Activated T-cell treated with anti-CD3 and anti-CD28 coated beads, Interleukin-2, amount 50 U/mL, for 48 hours (primary cell): Measurements from ENCODE around the gene SMIM8.

ENCODE experiments used
- DNase-seq, 2 experiments: peaks; one replicate each; pipeline ENCODE4 v3.0.0-alpha.2; 2020

The SMIM8 gene

DNA sequence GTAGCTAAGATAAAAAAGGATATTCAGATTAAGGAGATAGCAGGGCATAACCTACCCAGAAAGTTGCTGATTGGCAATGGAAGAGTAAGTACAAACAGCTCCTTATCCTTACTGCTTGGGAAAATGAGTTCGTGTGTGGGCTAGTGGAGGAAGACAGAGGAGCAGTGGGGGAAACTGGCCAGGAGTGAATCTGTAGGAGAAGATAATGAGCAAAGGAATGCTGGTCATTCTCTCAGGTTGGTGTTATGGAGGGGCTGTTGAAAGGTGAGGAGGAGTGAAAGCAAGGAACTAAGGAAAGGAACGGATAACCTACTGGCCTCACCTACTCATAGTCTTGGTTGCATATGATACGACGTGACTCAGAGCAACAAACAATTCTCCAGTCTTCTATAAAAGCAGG is 14.0 kb downstream of the SMIM8 start:
- no peak for DNase-seq

GRCh38 chr6:87340230-87340629 is 17.8 kb downstream of the SMIM8 start:
- no peak for DNase-seq

DNA sequence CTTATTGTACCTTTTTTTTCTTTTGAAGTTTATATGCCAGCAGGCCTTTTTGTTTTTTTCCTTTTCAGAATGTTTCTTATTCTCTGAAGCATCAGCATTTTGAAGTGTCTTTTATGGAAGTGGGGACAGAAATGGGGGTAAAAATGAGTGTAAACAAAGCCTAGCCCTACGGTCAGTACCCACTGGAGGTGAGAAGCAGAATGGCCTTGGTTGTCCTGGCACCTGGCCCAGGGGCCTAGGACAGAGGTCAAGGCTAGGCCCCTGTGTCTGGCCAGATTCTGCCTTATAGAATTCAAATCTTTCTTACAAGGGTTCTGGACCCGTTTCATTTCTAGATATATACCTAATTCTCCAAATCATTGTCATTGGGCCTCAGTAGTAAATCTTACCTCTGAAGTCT is 18.8 kb downstream of the SMIM8 start:
- no peak for DNase-seq

DNA sequence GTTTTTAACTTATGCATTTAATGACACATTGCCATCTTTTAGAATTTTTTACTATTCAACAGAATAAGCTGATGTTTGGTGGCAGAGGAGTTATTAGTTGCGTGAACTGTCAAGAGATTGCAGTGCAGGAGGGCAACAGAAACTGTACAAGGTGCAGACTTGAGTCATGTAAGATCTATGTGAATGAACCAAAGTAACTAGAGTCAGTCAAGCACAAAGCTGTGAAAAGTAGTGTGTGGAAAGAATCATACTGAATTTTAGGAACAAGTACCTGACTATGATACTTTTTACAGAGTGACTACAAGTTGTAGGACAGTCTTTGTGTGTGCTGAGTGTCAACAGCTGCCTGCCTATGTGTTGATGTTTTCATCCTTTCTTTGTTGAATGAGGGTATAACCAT is 19.5 kb downstream of the SMIM8 start:
- no peak for DNase-seq

DNA sequence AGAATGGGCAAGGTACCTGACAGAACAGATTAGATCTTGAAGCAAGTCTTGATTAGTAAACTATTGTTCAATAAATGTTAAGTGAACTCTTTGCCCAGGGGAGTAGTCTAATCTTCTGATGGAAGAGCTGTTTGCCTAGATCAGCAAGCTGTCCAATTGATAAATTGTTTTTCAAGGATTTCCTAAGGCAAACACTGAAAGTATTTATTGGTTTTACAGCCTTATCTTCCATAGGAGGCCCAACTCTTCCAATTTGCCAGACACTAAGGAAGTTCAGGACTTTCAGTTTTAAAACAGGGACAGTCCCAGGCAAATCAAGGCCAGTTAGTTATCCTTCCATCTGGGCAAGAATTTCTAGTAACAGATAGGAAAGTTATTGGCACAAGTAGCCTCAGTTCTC is 20.4 kb downstream of the SMIM8 start:
- no peak for DNase-seq

GRCh38 chr6:87344731-87345130 is 22.3 kb downstream of the SMIM8 start, which contains the start of gene C6orf163:
TSS of gene C6orf163 (plus strand) at chr6:87344813. CDS start at chr6:87345100, 287 bp downstream.
- no peak for DNase-seq

- DNase-seq, result no peak
These were observed 24.3 kb downstream of the SMIM8 start for GRCh38 chr6:87346700-87347099.

- DNase-seq, result no peak
These were observed 27.5 kb downstream of the SMIM8 start for GRCh38 chr6:87349896-87350295.

GRCh38 chr6:87350516-87350915 is 28.1 kb downstream of the SMIM8 start:
- no peak for DNase-seq

GRCh38 chr6:87351583-87351982 is 29.2 kb downstream of the SMIM8 start:
- DNase-seq, result no peak

DNA sequence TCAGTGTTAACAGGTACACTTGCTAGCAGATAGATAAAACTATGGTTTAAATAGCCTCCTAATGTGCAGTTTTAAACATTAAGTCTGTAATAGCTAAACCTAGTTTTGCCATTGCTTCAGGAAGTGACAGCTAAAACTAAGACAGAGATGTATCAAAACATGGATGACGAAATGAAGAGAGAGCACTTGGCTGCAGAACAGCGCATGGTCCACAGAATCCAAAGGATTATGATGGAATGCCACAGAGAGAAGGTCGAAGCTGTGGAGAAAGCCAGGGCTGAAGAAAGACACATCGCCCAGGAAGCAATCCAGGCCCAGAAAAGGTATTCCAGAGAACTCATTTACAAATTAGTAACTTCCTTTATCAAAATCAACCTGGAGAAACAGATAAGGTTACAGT is 33.8 kb downstream of the SMIM8 start:
- no peak for DNase-seq

GRCh38 chr6:87357479-87358196 is 35.2 kb downstream of the SMIM8 start:
- no peak for DNase-seq

GRCh38 chr6:87364602-87365252 is 42.3 kb downstream of the SMIM8 start:
- no peak for DNase-seq

DNA sequence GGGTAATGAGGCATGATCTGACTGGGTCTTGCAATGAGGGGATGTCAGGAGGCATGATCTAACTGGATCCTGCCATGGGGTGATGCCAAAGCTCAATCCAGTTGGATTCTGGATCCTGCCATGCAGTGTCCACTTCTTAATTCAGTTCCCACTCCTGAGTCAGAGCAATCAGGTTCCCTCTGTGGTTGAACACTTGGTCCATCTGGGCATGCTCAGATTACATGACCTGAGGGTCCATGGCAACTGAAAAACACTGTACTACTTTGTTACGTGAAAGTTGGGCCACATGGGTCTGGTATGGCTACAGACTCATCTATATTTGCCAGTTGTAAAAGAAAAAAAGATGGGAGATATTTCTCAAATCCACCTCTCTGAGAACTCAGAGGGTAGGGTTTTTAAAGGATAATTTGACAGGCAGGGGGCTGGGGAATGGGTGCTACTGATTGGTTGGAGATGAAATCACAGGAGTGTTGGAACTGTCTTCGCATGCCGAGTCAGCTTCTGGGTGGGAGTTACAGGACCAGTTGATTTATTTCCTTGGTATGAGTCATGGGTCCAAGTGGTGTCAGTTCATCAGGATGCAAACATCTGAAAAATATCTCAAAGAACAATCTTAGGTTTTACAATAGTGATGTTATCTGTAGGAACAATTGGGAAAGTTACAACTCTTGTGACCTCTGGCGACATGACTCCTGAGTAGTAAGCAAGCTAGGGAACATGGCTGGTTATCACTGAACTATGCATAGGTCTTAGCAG is 43.9 kb downstream of the SMIM8 start:
- no peak for DNase-seq

DNA sequence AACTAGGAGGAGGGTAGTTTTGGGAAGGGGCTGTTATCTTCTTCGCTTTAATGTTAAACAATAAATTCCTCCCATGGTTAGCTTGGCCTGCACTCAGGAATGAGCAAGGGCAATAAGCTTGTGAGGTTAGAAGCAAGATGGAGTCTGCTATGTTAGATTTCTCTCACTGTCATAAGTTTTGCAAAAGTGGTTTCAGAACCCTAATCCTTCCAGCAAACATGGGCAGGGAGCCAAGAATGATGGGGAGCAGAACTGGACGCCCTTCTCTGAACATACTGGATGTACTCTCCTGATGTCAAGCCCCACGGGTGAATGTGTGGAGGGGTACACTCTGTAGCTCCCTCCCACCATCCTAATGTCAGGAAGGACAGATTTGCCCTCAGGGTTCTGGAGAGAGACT is 44.5 kb downstream of the SMIM8 start:
- no peak for DNase-seq

DNA sequence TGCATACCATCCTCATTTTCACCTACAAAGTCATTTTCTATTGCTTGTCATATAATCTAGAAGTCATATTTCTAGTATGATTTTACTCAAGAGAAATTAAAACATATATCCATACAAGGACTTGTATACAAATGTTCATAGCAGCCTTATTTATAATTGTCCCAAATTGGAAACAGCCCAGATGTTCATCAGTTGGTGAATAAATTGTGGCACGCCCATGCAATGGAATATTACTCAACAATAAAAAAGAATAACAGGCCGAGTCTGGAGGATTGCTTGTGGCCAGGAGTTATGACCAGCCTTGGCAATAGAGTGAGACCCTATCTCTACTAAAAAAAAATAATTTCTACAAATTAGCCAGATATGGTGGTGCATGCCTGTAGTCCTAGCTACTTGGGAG is 51.0 kb downstream of the SMIM8 start:
- DNase-seq, result no peak

DNA sequence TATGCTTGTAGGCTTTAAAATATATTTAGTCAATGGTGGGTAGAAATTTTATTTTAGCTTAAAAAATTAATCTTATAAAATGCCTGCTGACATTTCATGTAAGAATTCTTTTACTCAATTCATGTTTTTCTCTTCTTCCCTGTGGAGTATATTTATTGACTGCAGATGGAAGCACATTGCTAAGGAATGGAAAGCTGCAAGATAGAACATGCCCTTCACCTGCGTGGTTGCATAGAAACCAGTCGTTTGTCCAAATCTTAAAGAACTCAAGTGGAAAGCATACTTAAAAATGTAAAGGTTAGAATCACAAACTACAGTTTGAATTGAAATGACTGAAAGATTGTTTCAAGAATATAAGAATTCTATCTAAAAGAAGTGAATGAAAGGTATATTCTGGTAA is 52.9 kb downstream of the SMIM8 start:
- no peak for DNase-seq

GRCh38 chr6:87376643-87377042 is 54.3 kb downstream of the SMIM8 start:
- no peak for DNase-seq

DNA sequence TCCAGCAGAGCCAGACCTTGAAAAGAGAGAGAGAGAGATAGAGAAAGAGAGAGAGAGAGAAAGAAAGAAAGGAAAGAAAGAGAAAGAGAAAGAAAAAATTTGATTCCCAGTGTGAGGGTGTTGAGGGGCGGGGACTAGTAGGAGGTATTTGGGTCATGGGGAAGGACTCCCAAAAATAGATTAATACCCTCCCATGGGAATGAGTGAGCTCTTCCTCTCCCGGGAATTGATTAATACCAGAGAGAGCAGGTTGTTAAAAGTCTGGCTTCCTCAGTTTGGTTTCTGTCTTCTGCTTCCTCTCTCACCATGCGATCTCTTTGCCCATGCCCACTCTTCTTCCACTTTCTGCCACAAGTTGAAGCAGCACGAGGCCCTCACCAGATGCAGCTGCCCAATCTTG is 56.6 kb downstream of the SMIM8 start:
- no peak for DNase-seq

DNA sequence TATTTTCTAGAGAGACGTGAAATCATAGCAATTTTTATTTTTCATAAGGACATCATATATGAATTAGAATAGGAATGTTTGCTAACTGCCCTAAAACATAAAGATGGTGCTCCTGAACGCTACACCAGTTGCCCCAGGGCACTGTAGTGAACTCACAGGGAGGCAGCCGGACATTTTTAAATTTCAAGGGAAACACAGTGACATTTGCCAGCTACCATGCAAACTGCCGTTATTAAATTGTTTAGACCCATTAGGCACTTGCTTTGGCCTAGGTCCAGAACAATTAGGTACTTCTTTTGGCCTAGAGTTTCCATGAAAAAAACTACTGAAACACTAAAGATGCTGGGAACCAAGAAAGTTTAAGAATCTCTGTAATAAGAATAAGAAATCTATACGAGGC is 60.5 kb downstream of the SMIM8 start:
- DNase-seq, result no peak

GRCh38 chr6:87384038-87384437 is 61.6 kb downstream of the SMIM8 start:
- DNase-seq, result no peak

GRCh38 chr6:87384449-87384848 is 62.1 kb downstream of the SMIM8 start:
- DNase-seq, result no peak

DNA sequence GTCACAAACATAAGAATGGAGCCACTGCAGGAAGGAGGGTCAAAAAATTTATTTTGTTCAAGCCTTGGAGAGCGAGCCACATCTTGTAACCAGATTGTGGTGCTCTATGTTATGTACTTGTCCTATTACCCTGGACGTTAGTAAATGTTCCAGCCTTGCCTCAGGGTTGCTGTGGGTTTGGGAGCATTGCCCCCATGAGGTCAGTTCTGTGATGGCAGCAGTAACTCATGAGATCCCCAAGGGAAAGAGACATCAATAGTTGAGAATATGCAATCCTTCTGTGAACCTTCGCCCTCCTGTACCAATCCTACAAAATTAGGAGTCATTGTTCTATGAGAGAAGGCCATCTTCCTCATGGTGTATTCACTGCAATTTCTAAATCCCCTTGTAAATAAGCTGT is 68.9 kb downstream of the SMIM8 start:
- no peak for DNase-seq
